GM15510 (cell line): Measurements from ENCODE around the gene SLC41A1.

Experiments used
- POLR2A ChIP-seq: IDR thresholded peaks from 3 replicates; pipeline ENCODE4 v1.6.1; 2011; ENCODE audit warnings: borderline replicate concordance; ENCODE audit not compliant: insufficient read length; ENCODE audit errors: extremely low read depth

The SLC41A1 gene

GRCh38 chr1:205827623-205828022, 14.6 kb upstream of the SLC41A1 start:
- TF ChIP-seq POLR2A, result no peak

GRCh38 chr1:205826995-205827394, 14.0 kb upstream of the SLC41A1 start:
- no peak for TF ChIP-seq POLR2A

- no peak for TF ChIP-seq POLR2A
Observed at GRCh38 chr1:205826016-205826806, 13.2 kb upstream of the SLC41A1 start.

GRCh38 chr1:205824180-205824579, 11.2 kb upstream of the SLC41A1 start:
- TF ChIP-seq POLR2A, result no peak

GRCh38 chr1:205822397-205822796, 9.4 kb upstream of the SLC41A1 start:
- TF ChIP-seq POLR2A, result no peak

GRCh38 chr1:205817988-205818387, 5.0 kb upstream of the SLC41A1 start:
- TF ChIP-seq POLR2A, result no peak

- TF ChIP-seq POLR2A, result no peak
Observed at GRCh38 chr1:205817364-205817763, 4.4 kb upstream of the SLC41A1 start.

GRCh38 chr1:205813755-205814058, 709 bp upstream of the SLC41A1 start:
- no peak for TF ChIP-seq POLR2A

- no peak for TF ChIP-seq POLR2A
Observed at GRCh38 chr1:205812271-205812877, 624 bp downstream of the SLC41A1 start.

GRCh38 chr1:205811660-205812059, 1.3 kb downstream of the SLC41A1 start:
- TF ChIP-seq POLR2A, result no peak

GRCh38 chr1:205810448-205811157, 2.4 kb downstream of the SLC41A1 start:
- TF ChIP-seq POLR2A, result no peak

GRCh38 chr1:205809942-205810345, 3.1 kb downstream of the SLC41A1 start:
- no peak for TF ChIP-seq POLR2A

GRCh38 chr1:205809469-205809868, 3.5 kb downstream of the SLC41A1 start:
- no peak for TF ChIP-seq POLR2A

- TF ChIP-seq POLR2A, result no peak
Observed at GRCh38 chr1:205805082-205805711, 7.8 kb downstream of the SLC41A1 start.

- no peak for TF ChIP-seq POLR2A
Observed at GRCh38 chr1:205804605-205805004, 8.4 kb downstream of the SLC41A1 start.

GRCh38 chr1:205803986-205804385, 9.0 kb downstream of the SLC41A1 start:
- no peak for TF ChIP-seq POLR2A

- no peak for TF ChIP-seq POLR2A
Observed at GRCh38 chr1:205802060-205802459, 10.9 kb downstream of the SLC41A1 start.
